CD8-positive, alpha-beta memory T cell (primary cell): ENCODE results near the gene ENGASE. TPM values are rescaled to one million over a fixed set of nuclear protein-coding genes. Genes with fewer than 3 reads are reported as not detected.
"Not testable (repeated sequence)": the region's sequence is repeated elsewhere in the genome, so short reads cannot be mapped to it uniquely, and the experiment has no call there.

ENCODE experiments used
- CTCF ChIA-PET: fragments of 350-600 bp; sonication (Branson Sonifier 250); formaldehyde crosslinking; loops from one replicate; lab custom pipeline; 2021; ENCODE audit warnings: antibody characterized with exemption; lab: Charles Lee
- POLR2A ChIA-PET: fragments of 350-600 bp; sonication (Branson Sonifier 250); formaldehyde crosslinking; loops from one replicate; lab custom pipeline; 2021; ENCODE audit warnings: antibody characterized with exemption; lab: Charles Lee
- DNase-seq, 5 donors: peaks; one replicate each; pipeline versions ENCODE4 v3.0.0 to v3.0.0-alpha.2; 2020 to 2022; ENCODE audit warnings: mixed read lengths in 1 of 5
- H3K27ac ChIP-seq: one replicate; pipeline ENCODE4 v1.7.0; 2013; ENCODE audit warnings: low read depth, mild to moderate bottlenecking, low read length, moderate library complexity
- H3K27me3 ChIP-seq: 2 replicates; pipeline ENCODE4 v1.7.0; 2013; ENCODE audit warnings: low read length, mild to moderate bottlenecking; ENCODE audit not compliant: insufficient read depth, poor library complexity, severe bottlenecking
- H3K36me3 ChIP-seq: 2 replicates; pipeline ENCODE4 v1.7.0; 2013; ENCODE audit warnings: mild to moderate bottlenecking, low read length, moderate library complexity; ENCODE audit not compliant: insufficient read depth
- H3K4me1 ChIP-seq: 2 replicates; pipeline ENCODE4 v1.7.0; 2013; ENCODE audit warnings: mild to moderate bottlenecking, low read length, moderate library complexity; ENCODE audit not compliant: insufficient read depth
- H3K4me3 ChIP-seq: 2 replicates; pipeline ENCODE4 v1.7.0; 2013; ENCODE audit warnings: mild to moderate bottlenecking, low read length
- H3K9me3 ChIP-seq: 2 replicates; pipeline ENCODE4 v1.7.0; 2013; ENCODE audit warnings: mild to moderate bottlenecking, low read length
- H3K27ac Mint-ChIP-seq, 8 donors: one replicate each; pipeline ENCODE4 v1.8.0; 2020 to 2021; ENCODE audit warnings: mixed read lengths in 8 of 8, mild to moderate bottlenecking in 6 of 8, inconsistent platforms in 3 of 8, moderate library complexity in 3 of 8
- H3K27me3 Mint-ChIP-seq, 2 donors: one replicate each; pipeline ENCODE4 v1.8.0; 2020 to 2021; ENCODE audit warnings: mixed read lengths in 2 of 2, mild to moderate bottlenecking in 1 of 2, moderate library complexity in 1 of 2
- H3K36me3 Mint-ChIP-seq, 3 donors: one replicate each; pipeline ENCODE4 v1.8.0; 2020 to 2021; ENCODE audit warnings: mixed read lengths in 3 of 3, inconsistent platforms in 1 of 3, mild to moderate bottlenecking in 1 of 3
- H3K4me1 Mint-ChIP-seq, 3 donors: one replicate each; pipeline ENCODE4 v1.8.0; 2020 to 2021; ENCODE audit warnings: mixed read lengths in 3 of 3, inconsistent platforms in 1 of 3, mild to moderate bottlenecking in 1 of 3
- H3K4me3 Mint-ChIP-seq, 7 donors: one replicate each; pipeline ENCODE4 v1.8.0; 2020 to 2021; ENCODE audit warnings: mixed read lengths in 7 of 7, mild to moderate bottlenecking in 6 of 7, moderate library complexity in 4 of 7, inconsistent platforms in 2 of 7
- H3K9me3 Mint-ChIP-seq, 5 donors: one replicate each; pipeline ENCODE4 v1.8.0; 2020 to 2022; ENCODE audit warnings: mixed read lengths in 5 of 5, mild to moderate bottlenecking in 3 of 5, moderate library complexity in 2 of 5, inconsistent platforms in 1 of 5
- polyA plus RNA-seq: library from polyadenylated mRNA; unstranded; fragments of 300-500 nt; fragmentation: Illumina TruSeq; gene quantifications from one replicate; pipeline ENCODE4 v1.2.3, GENCODE V29; 2021
- total RNA-seq, 2 experiments: library from RNA; stranded (reverse); gene quantifications; one replicate each; pipeline ENCODE4 v1.2.3, GENCODE V29; 2021

Gene ENGASE
- total and polyA plus RNA-seq, 3 experiments from 2014 or later = 3.5 to 38.3 (median 33.2) TPM

DNA sequence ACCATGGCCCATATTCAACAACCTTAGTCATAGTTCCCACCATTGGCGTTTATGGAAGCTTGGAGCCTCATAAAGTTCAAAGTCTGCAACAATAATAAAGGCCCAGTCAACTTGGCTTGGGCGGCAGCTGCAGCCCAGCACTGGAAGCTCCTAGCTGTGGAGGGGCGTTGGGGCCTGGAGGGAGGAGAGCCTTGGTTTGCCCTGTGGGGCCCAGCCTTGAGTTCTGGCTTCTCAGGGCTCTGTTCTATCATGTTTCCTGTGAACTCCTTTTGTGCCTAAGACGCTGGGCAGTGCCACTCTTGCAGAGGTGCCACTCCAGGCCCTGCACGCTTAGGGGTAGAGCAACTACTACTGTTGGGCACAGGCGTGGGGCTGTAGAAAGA lies 927 bp upstream of the ENGASE start:
- ChIA-PET CTCF (interaction anchor here (1.4 to 1.6 kb wide), 3 partner anchors 13 to 28 kb away, joined by 4 to 8 read pairs (median 4); no protein-coding TSS in a partner anchor), POLR2A (no interaction called here)
- H3K4me1 Mint-ChIP-seq = peaks cover 12 to 22% (median 16%) of the 10 kb centered on the region in 3 donors
- no peaks in the 10 kb centered on the region for H3K9me3 ChIP-seq
- peaks cover 0 to 17% (median 0%) of the 10 kb centered on the region in 3 donors for H3K36me3 Mint-ChIP-seq
- no peaks in the 10 kb centered on the region for H3K27me3 ChIP-seq
- H3K27me3 Mint-ChIP-seq = no peaks in the 10 kb centered on the region
- no peak overlapping the region for H3K27ac ChIP-seq
- peaks cover 19% of the 10 kb centered on the region for H3K4me1 ChIP-seq
- H3K27ac Mint-ChIP-seq = peak overlapping the region in 1 of 8 donors; percentile 78
- no peaks in the 10 kb centered on the region for H3K9me3 Mint-ChIP-seq
- H3K36me3 ChIP-seq = no peaks in the 10 kb centered on the region
- peak overlapping the region in 5 of 7 donors; percentile 27 to 86 (median 82) for H3K4me3 Mint-ChIP-seq
- no peak for DNase-seq
- H3K4me3 ChIP-seq = no peak overlapping the region

- CTCF ChIA-PET = interaction anchor here (1.0 to 1.6 kb wide), 3 partner anchors 13 to 327 kb away, joined by 3 to 8 read pairs (median 4); no protein-coding TSS in a partner anchor
- POLR2A ChIA-PET = interaction anchor here (0.6 kb wide), 1 partner anchor 232 kb away, joined by 3 read pairs; no protein-coding TSS in a partner anchor
These were observed 439 bp upstream of the ENGASE start for GRCh38 chr17:79074121-79074648.

DNA sequence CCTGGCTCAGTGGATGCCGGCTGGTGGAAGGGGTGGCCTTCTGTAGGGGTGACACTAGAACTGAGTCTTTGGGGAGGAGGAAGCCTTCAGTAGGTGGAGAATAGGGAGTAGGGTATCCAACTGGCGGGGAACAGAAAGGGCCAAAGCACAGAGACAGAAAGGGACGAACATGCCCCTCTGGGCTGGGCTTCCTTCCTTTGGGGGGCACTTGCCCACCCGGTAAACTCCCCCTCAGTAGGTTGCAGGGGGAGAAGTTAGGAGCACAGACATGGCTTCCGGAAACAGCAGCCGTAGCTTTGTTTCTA lies 774 bp downstream of the ENGASE start:
- POLR2A ChIA-PET = no interaction called here
- Mint-ChIP-seq H3K9me3 (no peaks in the 10 kb centered on the region), H3K36me3 (peaks cover 0 to 32% (median 7%) of the 10 kb centered on the region in 3 donors), H3K4me3 (peak overlapping the region; percentile 86 to 96 (median 88)), H3K27ac (peak overlapping the region; percentile 69 to 97 (median 92)), H3K4me1 (peaks cover 12 to 22% (median 16%) of the 10 kb centered on the region in 3 donors), H3K27me3 (no peaks in the 10 kb centered on the region)
- Histone ChIP-seq H3K36me3 (peaks cover 7% of the 10 kb centered on the region), H3K9me3 (no peaks in the 10 kb centered on the region), H3K27me3 (no peaks in the 10 kb centered on the region), H3K4me3 (peak overlapping the region; percentile 72), H3K27ac (peak overlapping the region; percentile 51), H3K4me1 (peaks cover 19% of the 10 kb centered on the region)
- DNase-seq = peak in 1 of 5 donors; percentile 50
- CTCF ChIA-PET = no interaction called here

More at GRCh38 chr17:79074121-79074648, 439 bp upstream of the ENGASE start:
- not testable (repeated sequence) for H3K27me3 ChIP-seq, H3K9me3 ChIP-seq, DNase-seq, H3K36me3 ChIP-seq, H3K27me3 Mint-ChIP-seq, H3K9me3 Mint-ChIP-seq, H3K27ac ChIP-seq
- Histone ChIP-seq H3K4me1 (peaks cover 19% of the 10 kb centered on the region), H3K4me3 (peak overlapping the region; percentile 52)
- peak overlapping the region; percentile 82 to 93 (median 86) for H3K4me3 Mint-ChIP-seq
- H3K36me3 Mint-ChIP-seq = peaks cover 0 to 20% (median 0%) of the 10 kb centered on the region in 3 donors
- peak overlapping the region; percentile 56 to 87 (median 82) for H3K27ac Mint-ChIP-seq
- peaks cover 12 to 22% (median 16%) of the 10 kb centered on the region in 3 donors for H3K4me1 Mint-ChIP-seq

DNA sequence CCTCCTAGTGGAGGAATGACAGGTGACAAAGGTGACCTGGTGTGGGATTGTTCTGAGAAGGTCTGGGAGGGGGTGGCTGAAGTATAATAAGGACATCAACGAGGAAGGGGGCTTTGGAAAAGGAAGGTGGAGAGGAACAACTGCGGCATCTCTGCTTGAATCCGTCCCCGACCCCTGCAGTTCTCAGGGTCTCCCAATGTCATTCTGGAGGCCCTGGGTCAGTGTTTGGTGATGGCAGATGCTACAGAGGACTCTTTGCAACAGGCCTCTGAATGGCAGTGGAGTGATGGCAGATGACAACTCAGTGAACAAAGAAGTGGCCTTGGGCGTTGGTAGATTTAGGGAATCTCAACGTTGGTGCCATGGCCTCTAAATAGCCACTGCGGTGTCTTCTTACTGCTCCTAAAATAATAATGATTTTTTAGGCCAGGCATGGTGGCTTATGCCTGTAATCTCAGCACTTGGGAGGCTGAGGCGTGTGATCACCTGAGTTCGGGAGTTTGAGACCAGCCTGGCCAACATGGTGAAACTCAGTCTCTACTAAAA lies 1.3 kb downstream of the ENGASE start:
- H3K27me3 Mint-ChIP-seq = no peaks in the 10 kb centered on the region
- no peaks in the 10 kb centered on the region for H3K27me3 ChIP-seq
- no peaks in the 10 kb centered on the region for H3K9me3 Mint-ChIP-seq
- H3K9me3 ChIP-seq = no peaks in the 10 kb centered on the region
- H3K4me3 ChIP-seq = peak overlapping the region; percentile 72
- POLR2A ChIA-PET = no interaction called here
- no peak for DNase-seq
- peaks cover 12 to 22% (median 16%) of the 10 kb centered on the region in 3 donors for H3K4me1 Mint-ChIP-seq
- peak overlapping the region; percentile 51 for H3K27ac ChIP-seq
- peak overlapping the region; percentile 86 to 96 (median 88) for H3K4me3 Mint-ChIP-seq
- H3K36me3 ChIP-seq = peaks cover 7% of the 10 kb centered on the region
- H3K27ac Mint-ChIP-seq = peak overlapping the region; percentile 69 to 97 (median 92)
- CTCF ChIA-PET = no interaction called here
- peaks cover 0 to 37% (median 9%) of the 10 kb centered on the region in 3 donors for H3K36me3 Mint-ChIP-seq
- H3K4me1 ChIP-seq = peaks cover 19% of the 10 kb centered on the region

DNA sequence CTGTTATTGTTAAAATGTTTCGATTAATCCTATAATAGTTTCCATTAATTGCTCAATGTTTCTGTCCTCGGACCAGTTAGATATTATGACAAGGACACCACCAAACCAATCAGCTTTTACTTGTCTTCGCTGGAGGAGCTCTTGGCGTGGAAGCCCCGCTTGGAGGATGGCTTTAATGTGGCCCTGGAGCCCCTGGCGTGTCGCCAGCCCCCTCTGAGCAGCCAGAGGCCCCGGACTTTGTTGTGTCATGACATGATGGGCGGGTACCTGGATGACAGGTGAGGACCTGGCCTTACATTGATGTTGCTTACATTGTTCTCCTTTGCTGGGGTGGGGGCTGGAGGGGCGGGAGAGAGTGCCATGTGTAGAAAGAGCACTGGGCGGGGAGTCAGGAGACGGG lies 3.0 kb downstream of the ENGASE start:
- peaks cover 7% of the 10 kb centered on the region for H3K36me3 ChIP-seq
- DNase-seq = no peak
- peaks cover 19% of the 10 kb centered on the region for H3K4me1 ChIP-seq
- Mint-ChIP-seq H3K27me3 (no peaks in the 10 kb centered on the region), H3K27ac (peak overlapping the region in 2 of 8 donors; percentile 2 to 82), H3K36me3 (peaks cover 0 to 51% (median 11%) of the 10 kb centered on the region in 3 donors), H3K9me3 (no peaks in the 10 kb centered on the region), H3K4me1 (peaks cover 14 to 22% (median 16%) of the 10 kb centered on the region in 3 donors), H3K4me3 (peak overlapping the region in 2 of 7 donors; percentile 43 to 88)
- ChIA-PET POLR2A (no interaction called here), CTCF (interaction anchor here (1.5 kb wide), 1 partner anchor 9 kb away, joined by 4 read pairs; no protein-coding TSS in a partner anchor)
- H3K9me3 ChIP-seq = no peaks in the 10 kb centered on the region
- H3K4me3 ChIP-seq = no peak overlapping the region
- no peaks in the 10 kb centered on the region for H3K27me3 ChIP-seq
- H3K27ac ChIP-seq = no peak overlapping the region

GRCh38 chr17:79078476-79079190 lies 4.0 kb downstream of the ENGASE start:
- Histone ChIP-seq H3K27me3 (no peaks in the 10 kb centered on the region), H3K36me3 (peaks cover 7% of the 10 kb centered on the region), H3K9me3 (no peaks in the 10 kb centered on the region), H3K27ac (no peak overlapping the region), H3K4me3 (no peak overlapping the region), H3K4me1 (peaks cover 19% of the 10 kb centered on the region)
- Mint-ChIP-seq H3K36me3 (peaks cover 0 to 60% (median 11%) of the 10 kb centered on the region in 3 donors), H3K9me3 (no peaks in the 10 kb centered on the region), H3K4me1 (peaks cover 14 to 22% (median 16%) of the 10 kb centered on the region in 3 donors), H3K27ac (peak overlapping the region in 3 of 8 donors; percentile 42 to 71 (median 57)), H3K27me3 (no peaks in the 10 kb centered on the region), H3K4me3 (peak overlapping the region in 2 of 7 donors; percentile 12 to 54)
- ChIA-PET POLR2A (no interaction called here), CTCF (no interaction called here)
- DNase-seq = no peak

DNA sequence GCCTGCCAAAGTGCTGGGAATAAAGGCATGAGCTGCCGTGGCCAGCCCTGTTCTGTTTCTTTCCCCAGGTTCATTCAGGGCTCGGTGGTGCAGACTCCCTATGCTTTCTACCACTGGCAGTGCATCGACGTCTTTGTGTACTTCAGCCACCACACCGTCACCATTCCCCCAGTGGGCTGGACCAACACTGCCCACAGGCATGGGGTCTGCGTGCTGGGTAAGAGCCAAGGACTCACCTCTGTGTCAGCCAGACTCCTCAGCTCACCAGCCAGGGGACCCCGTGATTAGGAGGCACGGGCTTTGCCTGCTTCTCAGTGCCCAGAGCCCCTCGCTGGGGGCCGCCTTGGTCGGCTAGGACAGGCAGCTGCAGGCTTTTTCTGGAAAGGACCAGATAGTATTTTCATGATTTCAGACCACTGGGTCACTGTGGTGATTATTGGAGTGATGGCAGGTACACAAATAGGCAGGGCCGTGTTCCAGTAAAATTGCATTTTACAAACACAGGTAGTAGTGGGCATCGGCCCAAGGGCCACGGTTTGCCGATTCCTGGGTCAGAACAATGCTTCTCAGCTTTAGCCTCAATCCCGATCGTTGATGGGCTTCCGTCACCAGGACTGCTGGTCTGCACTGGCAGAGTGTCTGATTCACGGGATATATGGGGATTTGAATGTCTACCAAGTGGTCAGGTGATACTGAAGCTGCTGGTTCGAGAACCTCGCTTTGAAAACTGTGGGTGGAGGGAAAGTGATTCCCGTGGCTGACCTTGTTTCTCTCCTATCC lies 5.0 kb downstream of the ENGASE start:
- peaks cover 7% of the 10 kb centered on the region for H3K36me3 ChIP-seq
- H3K27ac ChIP-seq = no peak overlapping the region
- Mint-ChIP-seq H3K27ac (no peak overlapping the region), H3K36me3 (peaks cover 0 to 70% (median 11%) of the 10 kb centered on the region in 3 donors), H3K4me1 (peaks cover 11 to 18% (median 16%) of the 10 kb centered on the region in 3 donors), H3K9me3 (no peaks in the 10 kb centered on the region), H3K27me3 (no peaks in the 10 kb centered on the region), H3K4me3 (no peak overlapping the region)
- H3K4me1 ChIP-seq = peaks cover 13% of the 10 kb centered on the region
- ChIA-PET POLR2A (no interaction called here), CTCF (no interaction called here)
- H3K9me3 ChIP-seq = no peaks in the 10 kb centered on the region
- no peak overlapping the region for H3K4me3 ChIP-seq
- no peaks in the 10 kb centered on the region for H3K27me3 ChIP-seq
- DNase-seq = no peak
